ENCODE data around the gene DHX16. TPM values are rescaled to one million over a fixed set of nuclear protein-coding genes. Genes with fewer than 3 reads are reported as not detected.

DHX16 gene
- total and polyA plus RNA-seq, 2 of the 8 experiments (the other 6 are each of a cell fraction or from before 2014, with no cell fraction given) = 27.4 to 44.4 TPM

DNA sequence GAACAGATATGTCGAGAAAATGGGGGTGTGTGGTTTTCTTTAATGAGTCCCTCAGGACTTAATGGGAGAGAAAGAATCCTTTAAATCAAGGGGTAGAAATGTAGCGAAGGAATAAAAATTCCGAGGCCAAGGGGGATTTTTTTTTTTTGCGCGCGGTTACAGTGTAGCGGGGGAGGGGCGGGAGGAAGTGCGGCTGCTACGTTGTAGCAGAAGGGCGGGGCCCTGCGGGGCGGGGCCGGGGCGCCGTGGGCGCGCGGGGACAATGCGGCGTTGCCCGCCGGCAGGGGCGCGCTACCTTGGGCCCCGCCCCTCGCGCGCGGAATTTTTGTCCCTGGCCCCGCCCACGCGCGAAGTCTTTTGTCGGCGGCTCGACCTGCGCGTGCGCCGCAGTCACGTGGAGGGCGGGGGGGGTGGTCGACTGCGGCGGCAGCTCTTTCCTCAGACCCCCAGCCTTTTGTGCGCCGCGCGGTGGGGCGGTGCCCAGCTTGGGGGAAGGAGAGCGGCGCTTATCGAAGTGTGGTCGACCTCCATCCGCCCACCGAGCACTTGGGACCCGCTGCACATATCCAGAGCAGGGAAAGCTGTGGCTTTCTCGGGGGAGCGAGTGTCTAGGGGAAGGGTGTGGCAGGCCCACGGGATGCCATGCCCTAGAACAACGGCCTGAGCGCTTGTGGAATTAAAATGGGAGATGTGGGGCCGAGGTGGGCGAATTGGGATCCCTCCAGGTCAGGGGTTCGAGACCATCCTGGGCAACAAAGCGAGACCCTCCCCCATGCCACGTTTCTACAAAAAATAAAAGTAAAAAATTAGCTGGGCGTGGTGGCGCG is 48.6 kb upstream of the DHX16 start (continued):
- TF ChIP-seq SAP30 (IDR thresholded peaks at IDR 0.05; ENCODE audit: insufficient read depth, insufficient replicate concordance, low read length) (peak; percentile 30), BCL11A (IDR thresholded peaks at IDR 0.05; ENCODE audit: low read depth in 2 of 2, low read length in 2 of 2) (no peak), YY1 (IDR thresholded peaks at IDR 0.05; ENCODE audit: low read depth, low read length) (no peak), SIRT6 (IDR thresholded peaks at IDR 0.05; ENCODE audit: low read length) (no peak), KDM4A (IDR thresholded peaks at IDR 0.05; ENCODE audit: low read depth, low read length, severe bottlenecking) (peak; percentile 33), GTF2F1 (IDR thresholded peaks at IDR 0.05; ENCODE audit: borderline replicate concordance, low read depth, low read length) (no peak), RAD21 (IDR thresholded peaks at IDR 0.05 in 1 of 2, conservative IDR thresholded peaks at IDR 0.05 in 1 of 2; ENCODE audit: low read depth in 2 of 2, low read length in 2 of 2) (no peak), TBP (IDR thresholded peaks at IDR 0.05; ENCODE audit: low read depth, low read length) (peak; percentile 61; the same call in 1 of the 2 replicates), HDAC6 (IDR thresholded peaks at IDR 0.05; ENCODE audit: low read depth, low read length) (no peak)
- TF ChIP-seq, protein P1, sequence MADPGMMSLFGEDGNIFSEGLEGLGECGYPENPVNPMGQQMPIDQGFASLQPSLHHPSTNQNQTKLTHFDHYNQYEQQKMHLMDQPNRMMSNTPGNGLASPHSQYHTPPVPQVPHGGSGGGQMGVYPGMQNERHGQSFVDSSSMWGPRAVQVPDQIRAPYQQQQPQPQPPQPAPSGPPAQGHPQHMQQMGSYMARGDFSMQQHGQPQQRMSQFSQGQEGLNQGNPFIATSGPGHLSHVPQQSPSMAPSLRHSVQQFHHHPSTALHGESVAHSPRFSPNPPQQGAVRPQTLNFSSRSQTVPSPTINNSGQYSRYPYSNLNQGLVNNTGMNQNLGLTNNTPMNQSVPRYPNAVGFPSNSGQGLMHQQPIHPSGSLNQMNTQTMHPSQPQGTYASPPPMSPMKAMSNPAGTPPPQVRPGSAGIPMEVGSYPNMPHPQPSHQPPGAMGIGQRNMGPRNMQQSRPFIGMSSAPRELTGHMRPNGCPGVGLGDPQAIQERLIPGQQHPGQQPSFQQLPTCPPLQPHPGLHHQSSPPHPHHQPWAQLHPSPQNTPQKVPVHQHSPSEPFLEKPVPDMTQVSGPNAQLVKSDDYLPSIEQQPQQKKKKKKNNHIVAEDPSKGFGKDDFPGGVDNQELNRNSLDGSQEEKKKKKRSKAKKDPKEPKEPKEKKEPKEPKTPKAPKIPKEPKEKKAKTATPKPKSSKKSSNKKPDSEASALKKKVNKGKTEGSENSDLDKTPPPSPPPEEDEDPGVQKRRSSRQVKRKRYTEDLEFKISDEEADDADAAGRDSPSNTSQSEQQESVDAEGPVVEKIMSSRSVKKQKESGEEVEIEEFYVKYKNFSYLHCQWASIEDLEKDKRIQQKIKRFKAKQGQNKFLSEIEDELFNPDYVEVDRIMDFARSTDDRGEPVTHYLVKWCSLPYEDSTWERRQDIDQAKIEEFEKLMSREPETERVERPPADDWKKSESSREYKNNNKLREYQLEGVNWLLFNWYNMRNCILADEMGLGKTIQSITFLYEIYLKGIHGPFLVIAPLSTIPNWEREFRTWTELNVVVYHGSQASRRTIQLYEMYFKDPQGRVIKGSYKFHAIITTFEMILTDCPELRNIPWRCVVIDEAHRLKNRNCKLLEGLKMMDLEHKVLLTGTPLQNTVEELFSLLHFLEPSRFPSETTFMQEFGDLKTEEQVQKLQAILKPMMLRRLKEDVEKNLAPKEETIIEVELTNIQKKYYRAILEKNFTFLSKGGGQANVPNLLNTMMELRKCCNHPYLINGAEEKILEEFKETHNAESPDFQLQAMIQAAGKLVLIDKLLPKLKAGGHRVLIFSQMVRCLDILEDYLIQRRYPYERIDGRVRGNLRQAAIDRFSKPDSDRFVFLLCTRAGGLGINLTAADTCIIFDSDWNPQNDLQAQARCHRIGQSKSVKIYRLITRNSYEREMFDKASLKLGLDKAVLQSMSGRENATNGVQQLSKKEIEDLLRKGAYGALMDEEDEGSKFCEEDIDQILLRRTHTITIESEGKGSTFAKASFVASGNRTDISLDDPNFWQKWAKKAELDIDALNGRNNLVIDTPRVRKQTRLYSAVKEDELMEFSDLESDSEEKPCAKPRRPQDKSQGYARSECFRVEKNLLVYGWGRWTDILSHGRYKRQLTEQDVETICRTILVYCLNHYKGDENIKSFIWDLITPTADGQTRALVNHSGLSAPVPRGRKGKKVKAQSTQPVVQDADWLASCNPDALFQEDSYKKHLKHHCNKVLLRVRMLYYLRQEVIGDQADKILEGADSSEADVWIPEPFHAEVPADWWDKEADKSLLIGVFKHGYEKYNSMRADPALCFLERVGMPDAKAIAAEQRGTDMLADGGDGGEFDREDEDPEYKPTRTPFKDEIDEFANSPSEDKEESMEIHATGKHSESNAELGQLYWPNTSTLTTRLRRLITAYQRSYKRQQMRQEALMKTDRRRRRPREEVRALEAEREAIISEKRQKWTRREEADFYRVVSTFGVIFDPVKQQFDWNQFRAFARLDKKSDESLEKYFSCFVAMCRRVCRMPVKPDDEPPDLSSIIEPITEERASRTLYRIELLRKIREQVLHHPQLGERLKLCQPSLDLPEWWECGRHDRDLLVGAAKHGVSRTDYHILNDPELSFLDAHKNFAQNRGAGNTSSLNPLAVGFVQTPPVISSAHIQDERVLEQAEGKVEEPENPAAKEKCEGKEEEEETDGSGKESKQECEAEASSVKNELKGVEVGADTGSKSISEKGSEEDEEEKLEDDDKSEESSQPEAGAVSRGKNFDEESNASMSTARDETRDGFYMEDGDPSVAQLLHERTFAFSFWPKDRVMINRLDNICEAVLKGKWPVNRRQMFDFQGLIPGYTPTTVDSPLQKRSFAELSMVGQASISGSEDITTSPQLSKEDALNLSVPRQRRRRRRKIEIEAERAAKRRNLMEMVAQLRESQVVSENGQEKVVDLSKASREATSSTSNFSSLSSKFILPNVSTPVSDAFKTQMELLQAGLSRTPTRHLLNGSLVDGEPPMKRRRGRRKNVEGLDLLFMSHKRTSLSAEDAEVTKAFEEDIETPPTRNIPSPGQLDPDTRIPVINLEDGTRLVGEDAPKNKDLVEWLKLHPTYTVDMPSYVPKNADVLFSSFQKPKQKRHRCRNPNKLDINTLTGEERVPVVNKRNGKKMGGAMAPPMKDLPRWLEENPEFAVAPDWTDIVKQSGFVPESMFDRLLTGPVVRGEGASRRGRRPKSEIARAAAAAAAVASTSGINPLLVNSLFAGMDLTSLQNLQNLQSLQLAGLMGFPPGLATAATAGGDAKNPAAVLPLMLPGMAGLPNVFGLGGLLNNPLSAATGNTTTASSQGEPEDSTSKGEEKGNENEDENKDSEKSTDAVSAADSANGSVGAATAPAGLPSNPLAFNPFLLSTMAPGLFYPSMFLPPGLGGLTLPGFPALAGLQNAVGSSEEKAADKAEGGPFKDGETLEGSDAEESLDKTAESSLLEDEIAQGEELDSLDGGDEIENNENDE (IDR thresholded peaks at IDR 0.05; ENCODE audit: insufficient replicate concordance, low read length) = no peak

Measured in H1 (cell line).